Trophoblast cell (in vitro differentiated cells and primary cell): ENCODE measurements around the gene CLEC18B.

Source experiments
- DNase-seq, 2 donors: peaks; one replicate each; pipeline ENCODE4 v3.0.0-alpha.2; 2016
- H2AFZ ChIP-seq: 2 replicates; pipeline ENCODE4 v1.6.1; 2013; ENCODE audit warnings: low read length, moderate library complexity, mild to moderate bottlenecking; ENCODE audit not compliant: insufficient read depth, poor library complexity
- H2AK5ac ChIP-seq: 2 replicates; pipeline ENCODE4 v1.6.1; 2013; ENCODE audit warnings: mild to moderate bottlenecking, low read length
- H2BK120ac ChIP-seq: 2 replicates; pipeline ENCODE4 v1.6.1; 2013; ENCODE audit warnings: low read length, mild to moderate bottlenecking, moderate library complexity; ENCODE audit not compliant: insufficient read depth, poor library complexity
- H2BK12ac ChIP-seq: 2 replicates; pipeline ENCODE4 v1.6.1; 2013; ENCODE audit warnings: mild to moderate bottlenecking, low read length, moderate library complexity
- H2BK5ac ChIP-seq: 2 replicates; pipeline ENCODE4 v1.6.1; 2013; ENCODE audit warnings: low read length, low read depth, moderate library complexity, mild to moderate bottlenecking; ENCODE audit not compliant: poor library complexity
- H3K14ac ChIP-seq: 2 replicates; pipeline ENCODE4 v1.6.1; 2013; ENCODE audit warnings: mild to moderate bottlenecking, low read length
- H3K18ac ChIP-seq: 2 replicates; pipeline ENCODE4 v1.6.1; 2013; ENCODE audit warnings: mild to moderate bottlenecking, low read length
- H3K23ac ChIP-seq: 2 replicates; pipeline ENCODE4 v1.6.1; 2013; ENCODE audit warnings: low read length
- H3K27ac ChIP-seq: 2 replicates; pipeline ENCODE4 v1.5.1; 2013; ENCODE audit warnings: low read depth, mild to moderate bottlenecking, inconsistent platforms, low read length, moderate library complexity
- H3K27me3 ChIP-seq: 2 replicates; pipeline ENCODE4 v1.6.1; 2013; ENCODE audit warnings: inconsistent platforms, mild to moderate bottlenecking, low read length, moderate library complexity; ENCODE audit not compliant: insufficient read depth
- H3K36me3 ChIP-seq, 2 experiments: 1 replicate in 1 of 2; 2 replicates in 1 of 2; pipeline ENCODE4 v1.6.1; 2013; ENCODE audit warnings: low read length in 2 of 2, mild to moderate bottlenecking in 2 of 2, moderate library complexity in 1 of 2; ENCODE audit not compliant: insufficient read depth in 2 of 2, control insufficient read depth in 1 of 2
- H3K4ac ChIP-seq: 2 replicates; pipeline ENCODE4 v1.6.1; 2013; ENCODE audit warnings: low read depth, mild to moderate bottlenecking, low read length, moderate library complexity
- H3K4me1 ChIP-seq, 2 experiments: 1 replicate in 1 of 2; 2 replicates in 1 of 2; pipeline ENCODE4 v1.6.1; 2013; ENCODE audit warnings: low read length in 2 of 2, mild to moderate bottlenecking in 2 of 2, moderate library complexity in 1 of 2; ENCODE audit not compliant: insufficient read depth in 2 of 2, control insufficient read depth in 1 of 2
- H3K4me2 ChIP-seq: 2 replicates; pipeline ENCODE4 v1.6.1; 2013; ENCODE audit warnings: inconsistent platforms, mild to moderate bottlenecking, low read length, moderate library complexity
- H3K4me3 ChIP-seq: 2 replicates; pipeline ENCODE4 v1.5.1; 2013; ENCODE audit warnings: mild to moderate bottlenecking, low read depth, low read length, inconsistent platforms
- H3K79me1 ChIP-seq: one replicate; pipeline ENCODE4 v1.6.1; 2013; ENCODE audit warnings: low read length
- H3K79me2 ChIP-seq: 2 replicates; pipeline ENCODE4 v1.6.1; 2013; ENCODE audit warnings: low read length, mild to moderate bottlenecking; ENCODE audit not compliant: control insufficient read depth, insufficient read depth, poor library complexity
- H3K9ac ChIP-seq: 2 replicates; pipeline ENCODE4 v1.6.1; 2013; ENCODE audit warnings: mild to moderate bottlenecking, low read length
- H3K9me3 ChIP-seq: 2 replicates; pipeline ENCODE4 v1.6.1; 2013; ENCODE audit warnings: low read depth, mild to moderate bottlenecking, control low read depth, inconsistent platforms, low read length; ENCODE audit not compliant: insufficient read depth
- H4K12ac ChIP-seq: 2 replicates; pipeline ENCODE4 v1.6.1; 2013; ENCODE audit warnings: low read depth, mild to moderate bottlenecking, low read length, moderate library complexity
- H4K8ac ChIP-seq: 2 replicates; pipeline ENCODE4 v1.6.1; 2013; ENCODE audit warnings: low read depth, mild to moderate bottlenecking, low read length, moderate library complexity
- H4K91ac ChIP-seq: one replicate; pipeline ENCODE4 v1.6.1; 2013; ENCODE audit warnings: low read depth, mild to moderate bottlenecking, low read length, moderate library complexity
- WGBS: extraction: QIAGEN DNeasy Blood & Tissue Kit; methylation state at CpG from one replicate; pipeline ENCODE4 v1.1.7; 2013; ENCODE audit warnings: missing lambda C conversion rate; ENCODE audit not compliant: insufficient read length, insufficient coverage; ENCODE audit errors: extremely low coverage; 5-methylcytosine and 5-hydroxymethylcytosine counted together

The CLEC18B gene

GRCh38 chr16:74455213-74455612, 33.9 kb upstream of the CLEC18B start:
- Histone ChIP-seq H2AFZ (no peak overlapping the region), H3K4me1 (peaks cover 2 to 5% of the 10 kb centered on the region in 2 experiments), H2AK5ac (no peak overlapping the region), H3K4me2 (no peak overlapping the region), H3K27ac (no peak overlapping the region), H3K9ac (no peak overlapping the region), H4K12ac (no peak overlapping the region), H3K27me3 (no peaks in the 10 kb centered on the region), H4K91ac (no peak overlapping the region), H3K14ac (no peak overlapping the region), H3K18ac (no peak overlapping the region), H2BK120ac (no peak overlapping the region), H3K79me2 (no peaks in the 10 kb centered on the region), H3K4ac (no peak overlapping the region), H4K8ac (no peak overlapping the region), H3K79me1 (no peaks in the 10 kb centered on the region), H3K4me3 (no peak overlapping the region), H2BK5ac (no peak overlapping the region), H3K9me3 (peaks cover 2% of the 10 kb centered on the region), H3K23ac (no peak overlapping the region), H2BK12ac (no peak overlapping the region), H3K36me3 (peaks cover 29 to 42% of the 10 kb centered on the region in 2 experiments)
- no peak for DNase-seq
- WGBS = no CpG with 5 or more reads among the region's 7 CpGs

GRCh38 chr16:74451951-74452758, 30.9 kb upstream of the CLEC18B start:
- Histone ChIP-seq H3K27ac (peak overlapping the region; percentile 43), H4K8ac (no peak overlapping the region), H3K79me2 (no peaks in the 10 kb centered on the region), H3K18ac (no peak overlapping the region), H3K4me3 (no peak overlapping the region), H2AFZ (no peak overlapping the region), H3K9ac (no peak overlapping the region), H3K4me1 (peaks cover 21 to 23% of the 10 kb centered on the region in 2 experiments), H3K4me2 (no peak overlapping the region), H2AK5ac (no peak overlapping the region), H3K4ac (no peak overlapping the region), H3K36me3 (peaks cover 23 to 37% of the 10 kb centered on the region in 2 experiments), H4K91ac (no peak overlapping the region), H2BK120ac (no peak overlapping the region), H3K23ac (no peak overlapping the region), H3K9me3 (peaks cover 2% of the 10 kb centered on the region), H3K27me3 (no peaks in the 10 kb centered on the region), H2BK5ac (no peak overlapping the region), H3K79me1 (peaks cover 5% of the 10 kb centered on the region), H2BK12ac (no peak overlapping the region), H3K14ac (no peak overlapping the region), H4K12ac (no peak overlapping the region)
- DNase-seq = no peak
- no CpG with 5 or more reads among the region's 14 CpGs for WGBS

- Histone ChIP-seq H3K79me2 (no peaks in the 10 kb centered on the region), H4K12ac (no peak overlapping the region)
Measured at GRCh38 chr16:74450967-74451760, 29.9 kb upstream of the CLEC18B start.

DNA sequence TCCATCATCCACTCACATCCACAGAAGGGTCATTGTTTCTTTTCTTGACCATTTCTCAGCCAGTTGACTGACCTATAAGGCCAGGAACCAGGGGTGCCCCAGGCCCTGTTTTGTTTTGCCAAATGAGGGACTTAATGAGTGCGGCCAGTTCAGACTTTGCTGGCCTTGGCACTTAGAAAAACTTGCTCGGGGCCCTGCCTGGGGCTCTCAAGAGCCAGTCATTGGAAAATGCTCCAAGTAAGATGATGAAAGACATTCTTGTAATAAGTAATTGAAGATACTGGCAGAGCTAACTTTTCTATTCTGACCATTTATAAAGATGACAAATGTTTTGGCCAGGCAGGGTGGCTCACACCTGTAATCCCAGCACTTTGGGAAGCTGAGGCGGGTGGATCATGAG, 29.0 kb upstream of the CLEC18B start:
- no peak overlapping the region for H2BK5ac ChIP-seq
- H3K4me1 ChIP-seq = peaks cover 21 to 25% of the 10 kb centered on the region in 2 experiments
- peak overlapping the region; percentile 19 for H3K27ac ChIP-seq
- no peak overlapping the region for H4K8ac ChIP-seq
- no peaks in the 10 kb centered on the region for H3K27me3 ChIP-seq
- no peak overlapping the region for H2BK12ac ChIP-seq
- no peak overlapping the region for H4K12ac ChIP-seq
- H3K18ac ChIP-seq = no peak overlapping the region
- peaks cover 16 to 30% of the 10 kb centered on the region in 2 experiments for H3K36me3 ChIP-seq
- H2AK5ac ChIP-seq = no peak overlapping the region
- WGBS = no CpG with 5 or more reads among the region's 3 CpGs
- H2BK120ac ChIP-seq = no peak overlapping the region
- H3K14ac ChIP-seq = no peak overlapping the region
- no peak overlapping the region for H3K4me3 ChIP-seq
- H3K4me2 ChIP-seq = no peak overlapping the region
- peaks cover 2% of the 10 kb centered on the region for H3K9me3 ChIP-seq
- no peak overlapping the region for H3K4ac ChIP-seq
- DNase-seq = peak; percentile 64 to 72
- H3K79me1 ChIP-seq = peaks cover 5% of the 10 kb centered on the region
- H2AFZ ChIP-seq = no peak overlapping the region
- H3K23ac ChIP-seq = no peak overlapping the region
- no peaks in the 10 kb centered on the region for H3K79me2 ChIP-seq
- H3K9ac ChIP-seq = no peak overlapping the region
- no peak overlapping the region for H4K91ac ChIP-seq

More at GRCh38 chr16:74450967-74451760, 29.9 kb upstream of the CLEC18B start:
- H3K9me3 ChIP-seq = peaks cover 2% of the 10 kb centered on the region
- no peak overlapping the region for H2AK5ac ChIP-seq
- H3K14ac ChIP-seq = no peak overlapping the region
- WGBS = no CpG with 5 or more reads among the region's 20 CpGs
- H3K4me3 ChIP-seq = no peak overlapping the region
- peaks cover 20 to 32% of the 10 kb centered on the region in 2 experiments for H3K36me3 ChIP-seq
- H3K4me1 ChIP-seq = peaks cover 21 to 23% of the 10 kb centered on the region in 2 experiments
- H3K4me2 ChIP-seq = no peak overlapping the region
- H2BK5ac ChIP-seq = no peak overlapping the region
- no peaks in the 10 kb centered on the region for H3K27me3 ChIP-seq
- H3K79me1 ChIP-seq = peaks cover 5% of the 10 kb centered on the region
- no peak overlapping the region for H2BK12ac ChIP-seq
- H2BK120ac ChIP-seq = no peak overlapping the region
- H2AFZ ChIP-seq = no peak overlapping the region
- H3K4ac ChIP-seq = no peak overlapping the region
- H4K8ac ChIP-seq = no peak overlapping the region
- no peak for DNase-seq
- H3K9ac ChIP-seq = no peak overlapping the region
- no peak overlapping the region for H3K23ac ChIP-seq
- H4K91ac ChIP-seq = peak overlapping the region; percentile 25
- peak overlapping the region; percentile 43 for H3K27ac ChIP-seq
- no peak overlapping the region for H3K18ac ChIP-seq
